ENCODE data around the gene VCL.

Gene VCL

DNA sequence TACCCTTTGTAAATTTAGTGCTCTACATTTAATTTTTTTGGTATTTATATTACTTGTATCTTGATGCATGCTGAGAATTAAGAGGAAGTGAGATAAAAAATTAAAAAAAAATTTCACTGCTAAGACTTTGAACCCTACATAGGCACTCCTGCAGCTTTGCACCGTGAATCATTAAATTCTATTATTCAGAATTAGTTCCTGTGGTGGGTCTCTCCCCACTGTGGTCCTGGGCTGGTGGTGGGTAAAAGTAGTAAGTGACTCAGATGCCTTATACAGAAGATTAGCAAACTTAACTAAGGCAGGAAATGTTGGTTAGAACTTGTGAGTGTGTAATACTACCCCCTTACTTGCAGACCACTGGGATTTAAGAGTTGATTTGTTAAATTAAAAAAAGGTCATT lies 80.1 kb downstream of the VCL start:
- CTCF ChIA-PET = no interaction called here
- POLR2A ChIA-PET = no interaction called here
- no peak for DNase-seq (ENCODE audit: extremely low spot score)
- TF ChIP-seq NFRKB (IDR thresholded peaks at IDR 0.05) (no peak), ELF4 (IDR thresholded peaks at IDR 0.05) (no peak), FOXK2 (IDR thresholded peaks at IDR 0.05) (no peak), FOXM1 (IDR thresholded peaks at IDR 0.05; ENCODE audit: borderline replicate concordance) (no peak), ARNT (IDR thresholded peaks at IDR 0.05) (no peak), HDGF (IDR thresholded peaks at IDR 0.05; ENCODE audit: borderline replicate concordance) (no peak)

DNA sequence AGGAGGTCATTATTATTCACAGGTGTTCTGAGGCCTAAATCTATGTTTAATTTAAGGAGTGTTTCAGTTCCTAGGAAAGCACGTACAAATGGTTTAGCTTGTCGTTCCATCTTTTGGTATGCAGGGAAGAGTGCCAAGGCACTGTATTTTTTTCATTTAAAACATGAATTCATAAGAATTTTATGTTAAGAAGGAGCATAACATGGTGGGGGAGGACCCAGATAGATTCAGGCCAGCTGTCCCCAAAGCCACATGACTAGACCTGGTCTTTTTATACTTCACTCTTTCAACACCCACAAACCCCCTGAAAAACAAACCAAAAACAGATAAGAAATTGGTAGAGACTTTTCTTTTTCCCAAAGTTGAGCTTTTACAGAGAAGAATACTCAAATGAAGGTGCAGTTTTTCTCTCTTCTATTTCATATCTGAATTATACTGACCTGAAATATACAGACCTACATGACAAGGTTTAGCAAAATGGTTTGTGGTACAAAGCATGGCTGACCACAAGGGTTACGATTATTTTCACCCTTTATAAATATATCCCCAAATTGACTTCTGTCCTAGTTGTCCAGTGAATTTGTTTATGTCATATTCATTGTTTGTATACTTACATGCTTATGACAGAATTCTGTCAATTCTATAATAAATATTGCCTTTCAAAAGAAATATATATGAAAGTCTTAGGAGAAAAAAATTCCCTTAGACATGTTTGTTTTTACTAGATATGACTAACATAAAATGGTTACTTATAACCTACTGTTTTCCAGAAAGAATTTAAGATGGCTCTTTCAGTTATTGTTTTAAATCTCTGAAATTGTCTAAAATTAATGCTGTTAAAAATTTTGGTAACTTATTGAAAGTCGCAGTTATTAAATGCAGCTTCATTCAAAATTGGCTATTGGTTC lies 81.4 kb downstream of the VCL start:
- no peak for DNase-seq (ENCODE audit: extremely low spot score)
- CTCF ChIA-PET = no interaction called here
- POLR2A ChIA-PET = no interaction called here
- TF ChIP-seq BHLHE40 (IDR thresholded peaks at IDR 0.05; ENCODE audit: borderline replicate concordance) (no peak), TARDBP (IDR thresholded peaks at IDR 0.05) (no peak), CTBP1 (IDR thresholded peaks at IDR 0.05; ENCODE audit: borderline replicate concordance) (no peak), ELF4 (IDR thresholded peaks at IDR 0.05) (no peak), ZNF384 (IDR thresholded peaks at IDR 0.05) (no peak), LEF1 (IDR thresholded peaks at IDR 0.05; ENCODE audit: borderline replicate concordance) (no peak), SP1 (IDR thresholded peaks at IDR 0.05) (no peak), FOXA1 (IDR thresholded peaks at IDR 0.05) (no peak), L3MBTL2 (conservative IDR thresholded peaks at IDR 0.05) (no peak), HDGF (IDR thresholded peaks at IDR 0.05; ENCODE audit: borderline replicate concordance) (no peak)

- CTCF ChIA-PET = interaction anchor here (1.6 kb wide), 1 partner anchor 198 kb away, joined by 4 read pairs; no protein-coding TSS in a partner anchor
- POLR2A ChIA-PET = no interaction called here
- no peak for TF ChIP-seq BHLHE40 (IDR thresholded peaks at IDR 0.05; ENCODE audit: borderline replicate concordance)
- no peak for TF ChIP-seq ZNF384 (IDR thresholded peaks at IDR 0.05)
- TF ChIP-seq ARNT (IDR thresholded peaks at IDR 0.05) = no peak
- no peak for TF ChIP-seq FOXM1 (IDR thresholded peaks at IDR 0.05; ENCODE audit: borderline replicate concordance)
- no peak for TF ChIP-seq TARDBP (IDR thresholded peaks at IDR 0.05)
- no peak for TF ChIP-seq FOXK2 (IDR thresholded peaks at IDR 0.05)
- no peak for TF ChIP-seq SP1 (IDR thresholded peaks at IDR 0.05)
- no peak for TF ChIP-seq NFRKB (IDR thresholded peaks at IDR 0.05)
- TF ChIP-seq L3MBTL2 (conservative IDR thresholded peaks at IDR 0.05) = no peak
- TF ChIP-seq FOXA1 (IDR thresholded peaks at IDR 0.05) = no peak
- no peak for TF ChIP-seq HDGF (IDR thresholded peaks at IDR 0.05; ENCODE audit: borderline replicate concordance)
- TF ChIP-seq PKNOX1 (IDR thresholded peaks at IDR 0.05) = no peak
- TF ChIP-seq LEF1 (IDR thresholded peaks at IDR 0.05; ENCODE audit: borderline replicate concordance) = no peak
- DNase-seq (ENCODE audit: extremely low spot score) = no peak
These were observed 82.1 kb downstream of the VCL start for GRCh38 chr10:74079936-74080590.

DNA sequence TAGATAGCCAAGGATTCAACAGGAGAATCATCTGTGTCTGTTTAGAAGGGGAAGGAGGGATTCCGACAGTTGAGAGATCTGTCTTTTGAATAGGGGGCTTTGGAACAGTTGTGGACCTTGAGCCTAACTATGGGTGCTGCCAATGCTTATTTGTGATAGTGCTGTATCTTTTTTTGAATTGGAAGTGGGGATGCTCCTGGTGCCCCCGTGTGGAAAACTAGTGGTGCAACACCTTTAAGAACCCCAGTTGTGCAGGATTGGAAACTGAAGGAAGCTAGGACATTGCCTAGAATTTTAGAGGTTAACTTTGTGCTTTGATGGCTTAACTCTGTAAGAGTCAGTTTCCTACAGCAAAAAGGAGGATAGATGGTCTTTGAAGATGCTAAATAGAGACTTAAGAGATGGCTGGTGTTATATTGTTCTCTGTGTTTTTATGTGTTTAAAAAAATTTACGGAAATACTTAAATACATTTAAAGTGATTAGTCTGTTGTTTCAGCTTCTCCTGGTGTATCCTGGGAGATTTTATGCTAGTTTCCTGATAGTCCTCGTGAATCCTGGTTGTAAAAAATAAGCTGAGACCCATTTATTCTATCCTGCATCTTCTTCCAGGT lies 83.4 kb downstream of the VCL start:
- DNase-seq (ENCODE audit: extremely low spot score) = peak; percentile 62
- TF ChIP-seq SP1 (IDR thresholded peaks at IDR 0.05) = no peak
- no peak for TF ChIP-seq CTBP1 (IDR thresholded peaks at IDR 0.05; ENCODE audit: borderline replicate concordance)
- TF ChIP-seq BHLHE40 (IDR thresholded peaks at IDR 0.05; ENCODE audit: borderline replicate concordance) = no peak
- no peak for TF ChIP-seq FOXM1 (IDR thresholded peaks at IDR 0.05; ENCODE audit: borderline replicate concordance)
- TF ChIP-seq TARDBP (IDR thresholded peaks at IDR 0.05) = no peak
- no peak for TF ChIP-seq ELF4 (IDR thresholded peaks at IDR 0.05)
- no peak for TF ChIP-seq L3MBTL2 (conservative IDR thresholded peaks at IDR 0.05)
- no peak for TF ChIP-seq LEF1 (IDR thresholded peaks at IDR 0.05; ENCODE audit: borderline replicate concordance)
- TF ChIP-seq SUZ12 (IDR thresholded peaks at IDR 0.05) = no peak
- no peak for TF ChIP-seq FOXA1 (IDR thresholded peaks at IDR 0.05)
- TF ChIP-seq ARNT (IDR thresholded peaks at IDR 0.05) = no peak
- TF ChIP-seq NFRKB (IDR thresholded peaks at IDR 0.05) = no peak
- no peak for TF ChIP-seq ZNF384 (IDR thresholded peaks at IDR 0.05)
- no peak for TF ChIP-seq HDGF (IDR thresholded peaks at IDR 0.05; ENCODE audit: borderline replicate concordance)
- no peak for TF ChIP-seq PKNOX1 (IDR thresholded peaks at IDR 0.05)
- TF ChIP-seq FOXK2 (IDR thresholded peaks at IDR 0.05) = no peak
- POLR2A ChIA-PET = no interaction called here
- CTCF ChIA-PET = interaction anchor here (0.6 to 1.6 kb wide), 8 partner anchors 12 to 201 kb away, joined by 3 to 5 read pairs (median 3); no protein-coding TSS in a partner anchor

- no peak for TF ChIP-seq ZNF384 (IDR thresholded peaks at IDR 0.05)
- no peak for TF ChIP-seq SUZ12 (IDR thresholded peaks at IDR 0.05)
- no peak for TF ChIP-seq HDGF (IDR thresholded peaks at IDR 0.05; ENCODE audit: borderline replicate concordance)
- TF ChIP-seq BHLHE40 (IDR thresholded peaks at IDR 0.05; ENCODE audit: borderline replicate concordance) = no peak
- TF ChIP-seq FOXK2 (IDR thresholded peaks at IDR 0.05) = no peak
- TF ChIP-seq LEF1 (IDR thresholded peaks at IDR 0.05; ENCODE audit: borderline replicate concordance) = no peak
- no peak for TF ChIP-seq ELF4 (IDR thresholded peaks at IDR 0.05)
- no peak for TF ChIP-seq CTBP1 (IDR thresholded peaks at IDR 0.05; ENCODE audit: borderline replicate concordance)
- TF ChIP-seq PKNOX1 (IDR thresholded peaks at IDR 0.05) = no peak
- no peak for TF ChIP-seq FOXA1 (IDR thresholded peaks at IDR 0.05)
- no peak for TF ChIP-seq ARNT (IDR thresholded peaks at IDR 0.05)
- TF ChIP-seq SP1 (IDR thresholded peaks at IDR 0.05) = no peak
- TF ChIP-seq TARDBP (IDR thresholded peaks at IDR 0.05) = no peak
- DNase-seq (ENCODE audit: extremely low spot score) = no peak
- ChIA-PET POLR2A (no interaction called here), CTCF (interaction anchor here (0.5 to 1.6 kb wide), 10 partner anchors 11 to 202 kb away, joined by 3 to 5 read pairs (median 3); no protein-coding TSS in a partner anchor)
These were observed 84.2 kb downstream of the VCL start for GRCh38 chr10:74081941-74082718.

Measured in HEK293T (cell line).